H4 (cell line): ENCODE results near the gene FBXO17. TPM values are rescaled to one million over a fixed set of nuclear protein-coding genes. Genes with fewer than 3 reads are reported as not detected.

Experiments used
- DNase-seq: peaks from one replicate; pipeline ENCODE4 v3.0.0-alpha.2; 2015; ENCODE audit warnings: low spot score
- total RNA-seq: library from RNA; depleted of rRNA; stranded (reverse); fragments of >200 nt; shearing (Covaris generic); gene quantifications from 2 replicates; pipeline ENCODE4 v1.2.3, GENCODE V29; 2014

FBXO17 gene
- total RNA-seq, 1 experiment from 2014 or later = 35.6 TPM

DNA sequence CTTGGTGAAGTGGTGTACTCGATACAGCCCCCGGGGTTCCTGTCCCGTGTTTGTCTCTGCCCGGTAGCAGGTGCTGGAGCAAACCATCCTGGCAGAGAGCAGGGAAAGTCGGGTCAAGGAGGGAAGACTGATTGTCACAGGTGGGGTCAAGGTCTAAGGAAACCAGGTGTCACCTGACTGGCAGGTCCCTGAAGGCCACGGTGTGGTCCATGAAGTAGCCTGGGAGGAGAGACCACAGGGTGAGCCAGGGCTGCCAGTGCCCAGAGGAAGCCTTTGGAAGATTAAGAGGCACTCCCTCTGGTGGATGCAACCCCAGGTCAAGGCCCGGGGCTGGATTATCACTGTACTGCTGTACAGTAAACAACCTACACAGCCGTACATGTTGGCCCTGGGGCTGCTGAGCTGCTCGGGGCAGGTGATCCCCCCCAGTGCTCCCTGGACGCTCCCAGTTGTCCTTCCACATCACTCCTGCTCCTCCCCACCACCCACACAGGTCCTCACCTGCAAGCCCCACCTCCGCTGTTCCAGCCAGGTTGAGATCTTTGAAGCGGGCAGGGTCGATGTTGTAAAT, 57.5 kb downstream of the FBXO17 start:
- DNase-seq = no peak

DNA sequence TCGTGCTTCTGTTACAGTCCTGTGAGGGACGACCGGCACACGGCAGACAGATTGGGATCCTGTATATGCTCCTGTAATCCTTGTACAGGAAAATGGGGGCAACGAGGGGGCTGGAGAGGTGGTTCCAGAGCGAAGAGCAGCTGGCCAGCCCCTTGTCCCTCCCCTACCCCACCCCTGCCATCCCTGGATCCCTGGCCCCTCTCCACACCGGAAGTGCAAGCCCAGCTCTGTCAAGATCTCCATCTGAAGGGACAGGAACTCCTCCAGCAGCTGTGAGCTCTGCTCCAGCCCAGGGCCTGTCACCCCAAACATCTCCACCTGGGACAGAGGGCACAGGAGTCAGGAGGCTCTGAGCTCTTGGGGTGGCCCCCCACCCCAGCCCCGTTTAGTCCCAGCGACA, 58.0 kb downstream of the FBXO17 start:
- no peak for DNase-seq

DNA sequence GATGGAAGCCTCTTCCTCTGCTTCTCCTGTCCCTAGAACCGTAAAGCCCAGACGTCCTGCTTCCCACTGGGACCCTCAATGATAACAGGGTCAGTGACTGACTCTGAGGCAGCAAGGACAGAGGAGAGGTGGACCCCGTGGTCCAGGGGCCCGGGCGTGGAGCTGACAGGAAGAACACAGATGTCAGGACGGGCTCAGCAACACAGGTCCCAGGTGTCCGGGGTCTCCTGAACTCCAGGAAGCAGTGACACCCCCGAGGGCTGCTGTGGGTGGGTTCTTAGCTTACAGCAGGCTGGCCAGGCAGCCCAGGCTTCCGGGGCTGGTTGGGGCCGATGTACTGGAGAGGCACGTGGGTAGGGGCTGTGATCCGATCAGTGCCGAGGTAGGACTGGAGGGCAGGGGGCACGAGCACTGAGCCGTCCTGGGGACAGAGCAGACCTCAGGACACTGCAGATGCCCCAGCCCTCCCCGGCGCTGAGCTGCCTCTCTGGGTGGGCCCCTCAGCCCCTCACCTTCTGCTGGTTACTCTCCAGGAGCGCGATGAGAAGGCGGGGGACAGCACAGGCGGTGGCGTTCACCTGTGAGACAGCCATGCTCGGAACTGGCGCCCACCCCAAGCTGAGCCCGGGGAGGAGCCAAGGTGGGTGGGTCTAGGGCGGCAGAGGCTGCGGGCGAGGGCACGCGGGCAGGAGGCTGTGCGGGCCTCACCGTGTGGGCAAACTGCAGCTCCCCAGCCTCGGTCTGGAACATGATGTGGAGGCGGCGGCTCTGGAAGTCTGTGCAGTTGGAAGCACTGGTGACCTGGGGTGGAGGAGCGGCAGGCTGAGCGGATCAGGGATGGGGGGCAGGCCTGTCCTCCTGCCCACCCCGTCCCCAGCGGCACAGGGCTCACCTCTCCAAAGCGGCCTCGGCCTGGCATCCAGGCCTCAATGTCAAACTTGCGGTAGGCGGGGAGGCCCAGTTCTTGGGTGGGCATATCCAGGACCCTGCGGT, 59.9 kb downstream of the FBXO17 start:
- DNase-seq = no peak

DNA sequence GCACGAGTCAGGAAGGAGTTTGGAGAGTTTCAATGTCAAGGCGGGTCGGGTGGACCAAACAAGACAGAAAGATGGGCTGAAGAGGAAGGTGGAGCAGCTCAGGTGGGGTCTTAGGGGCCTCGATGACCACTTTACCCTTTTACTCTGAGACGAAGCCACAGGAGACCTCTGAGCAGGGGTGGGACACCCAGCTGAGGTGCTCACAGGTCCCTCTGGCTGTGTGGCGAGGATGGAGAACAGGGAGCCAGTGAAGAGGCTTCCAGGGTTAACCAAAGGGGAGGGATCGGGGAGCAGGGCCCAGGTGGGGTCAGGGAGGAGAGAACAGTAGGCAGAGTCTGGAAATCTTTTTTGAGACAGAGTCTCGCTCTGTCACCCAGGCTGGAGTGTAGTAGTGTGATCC, 61.6 kb downstream of the FBXO17 start:
- DNase-seq = no peak

DNA sequence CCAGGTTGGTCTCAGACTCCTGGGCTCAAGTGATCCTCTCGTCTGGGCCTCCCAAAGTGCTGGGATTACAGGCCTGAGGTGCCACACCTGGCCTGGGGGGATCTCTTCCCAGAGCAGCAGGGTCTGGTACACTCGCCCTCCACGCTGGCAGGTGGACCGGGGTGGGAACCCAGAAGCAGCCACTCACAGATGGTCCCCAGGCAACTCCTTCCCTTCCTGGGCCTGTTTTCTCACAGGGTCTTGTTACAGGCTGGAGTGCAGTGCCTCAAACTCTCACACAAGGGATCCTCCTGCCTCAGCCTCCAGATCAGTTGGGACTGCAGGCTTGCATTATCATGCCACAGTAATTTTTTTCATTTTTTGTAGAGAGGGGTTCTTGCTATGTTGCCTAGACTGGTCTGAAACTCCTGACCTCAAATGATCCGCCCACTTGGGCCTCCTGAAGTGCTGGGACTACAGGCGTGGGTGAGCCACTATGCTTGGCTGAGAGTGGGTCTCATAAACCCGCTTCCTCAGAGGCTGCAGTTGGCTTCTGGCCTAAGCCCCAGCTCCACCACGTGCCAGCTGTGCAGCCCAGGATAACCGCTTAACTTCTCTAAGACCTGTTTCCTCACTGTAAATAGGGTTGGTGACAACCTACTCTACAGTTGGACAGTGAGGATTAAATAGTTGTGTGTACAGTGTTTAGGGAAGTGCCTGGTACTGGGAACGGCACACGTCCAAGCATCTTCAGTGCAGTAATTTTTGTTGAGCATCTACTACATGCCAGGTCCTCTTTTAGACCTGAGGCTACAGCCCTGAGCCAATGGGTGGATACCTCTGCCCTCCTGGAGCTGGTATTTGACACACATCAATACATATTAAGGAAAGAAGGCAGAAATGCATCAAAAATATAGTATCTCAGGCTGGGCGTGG, 62.7 kb downstream of the FBXO17 start:
- DNase-seq = no peak

DNA sequence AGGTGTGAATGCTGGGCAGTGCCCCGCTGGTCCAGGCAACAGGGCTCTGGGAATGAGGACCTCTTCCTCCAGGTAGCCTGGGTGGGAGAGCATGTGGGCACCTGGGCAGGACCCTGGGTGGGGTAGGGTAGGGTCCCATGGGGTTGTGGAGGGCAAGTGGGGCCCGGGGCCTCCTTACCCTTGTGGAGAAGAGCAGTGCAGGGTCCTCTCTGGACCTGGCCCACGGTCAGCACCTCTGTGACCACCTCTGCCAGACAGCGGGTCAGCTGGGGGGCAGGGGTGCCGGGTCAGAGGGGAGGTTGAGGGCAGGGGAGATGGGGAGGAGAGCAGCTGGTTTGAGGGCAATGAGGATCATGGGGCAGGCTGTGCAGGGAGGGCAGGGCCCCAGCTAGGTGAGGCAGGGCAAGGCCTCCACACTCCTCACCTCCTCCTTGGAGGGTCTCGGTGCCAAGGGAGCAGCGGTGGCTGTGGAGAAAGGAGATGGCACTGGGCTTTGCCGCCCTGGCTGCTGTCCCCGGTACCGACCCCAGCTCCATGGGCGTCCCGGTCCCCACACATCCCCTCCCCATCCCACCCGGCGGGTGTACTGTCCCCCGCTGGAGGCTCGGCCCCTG, 64.0 kb downstream of the FBXO17 start:
- DNase-seq = no peak

DNA sequence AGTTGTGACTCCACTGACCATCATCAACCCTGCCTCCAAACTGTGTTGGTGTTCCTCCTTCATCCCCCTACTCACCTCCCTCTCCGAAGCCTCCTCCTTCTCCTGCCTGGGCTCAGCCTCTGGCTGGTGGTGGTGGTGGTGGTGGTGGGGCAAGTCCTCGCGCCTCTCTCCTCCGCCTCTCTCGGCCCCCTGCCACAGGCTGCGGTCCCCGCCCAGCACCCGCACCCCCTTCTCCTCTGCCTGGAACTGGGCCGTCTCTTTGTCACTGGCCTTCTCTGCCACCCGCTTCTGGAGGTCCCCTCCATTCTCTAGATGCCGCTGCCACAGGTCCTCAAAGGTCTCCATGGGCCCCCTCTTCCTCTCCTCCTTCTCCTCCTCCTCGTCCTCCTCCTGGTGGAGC, 65.1 kb downstream of the FBXO17 start:
- no peak for DNase-seq

DNA sequence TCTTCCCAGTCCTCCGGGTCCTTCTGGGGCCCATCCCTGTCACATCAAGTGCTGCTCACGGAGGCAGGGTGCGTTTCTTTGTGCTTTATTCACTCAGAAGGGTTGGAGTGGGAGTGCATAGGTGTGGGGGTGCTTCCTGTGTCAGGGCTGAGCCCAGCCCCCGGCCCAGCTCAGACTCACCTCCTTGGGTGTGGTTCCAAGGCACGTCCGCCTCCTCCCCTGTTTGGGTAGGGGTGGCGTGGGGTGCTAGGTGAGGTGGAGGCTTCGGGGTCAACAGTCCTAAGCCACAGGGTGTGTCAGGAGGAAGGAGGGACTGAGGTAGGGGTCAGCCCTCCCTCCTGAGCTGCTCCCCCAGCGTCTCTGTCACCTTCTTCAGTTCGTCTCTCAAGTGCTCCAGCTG, 66.6 kb downstream of the FBXO17 start:
- DNase-seq = no peak

DNA sequence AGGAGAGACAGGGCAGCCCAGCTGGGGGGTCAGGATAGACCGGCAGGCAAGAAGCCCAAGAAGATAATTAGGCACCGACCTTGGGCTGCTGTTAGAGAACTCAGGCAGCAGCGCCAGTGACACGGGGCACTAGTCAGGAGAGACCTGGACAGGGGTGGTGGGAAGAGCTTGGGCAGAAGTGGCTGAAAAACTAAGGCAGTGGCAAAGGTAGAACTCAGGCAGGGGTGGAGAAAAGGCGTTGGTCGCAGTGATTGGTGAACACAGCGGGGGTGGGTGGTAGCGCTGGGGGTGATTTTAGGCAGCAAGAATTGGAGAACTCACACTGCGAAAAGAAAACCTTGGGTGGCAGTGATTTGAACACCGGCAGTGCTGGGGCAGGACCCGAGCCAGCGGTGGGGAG, 67.9 kb downstream of the FBXO17 start:
- no peak for DNase-seq

DNA sequence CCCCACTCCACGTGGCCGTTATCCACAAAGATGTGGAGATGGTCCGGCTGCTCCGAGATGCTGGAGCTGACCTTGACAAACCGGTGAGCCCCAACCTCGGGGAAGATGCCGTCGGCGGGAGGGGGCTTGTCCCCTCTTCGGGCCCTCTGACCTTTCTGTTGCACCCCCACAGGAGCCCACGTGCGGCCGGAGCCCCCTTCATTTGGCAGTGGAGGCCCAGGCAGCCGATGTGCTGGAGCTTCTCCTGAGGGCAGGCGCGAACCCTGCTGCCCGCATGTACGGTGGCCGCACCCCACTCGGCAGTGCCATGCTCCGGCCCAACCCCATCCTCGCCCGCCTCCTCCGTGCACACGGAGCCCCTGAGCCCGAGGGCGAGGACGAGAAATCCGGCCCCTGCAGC, 68.3 kb downstream of the FBXO17 start:
- DNase-seq = no peak

DNA sequence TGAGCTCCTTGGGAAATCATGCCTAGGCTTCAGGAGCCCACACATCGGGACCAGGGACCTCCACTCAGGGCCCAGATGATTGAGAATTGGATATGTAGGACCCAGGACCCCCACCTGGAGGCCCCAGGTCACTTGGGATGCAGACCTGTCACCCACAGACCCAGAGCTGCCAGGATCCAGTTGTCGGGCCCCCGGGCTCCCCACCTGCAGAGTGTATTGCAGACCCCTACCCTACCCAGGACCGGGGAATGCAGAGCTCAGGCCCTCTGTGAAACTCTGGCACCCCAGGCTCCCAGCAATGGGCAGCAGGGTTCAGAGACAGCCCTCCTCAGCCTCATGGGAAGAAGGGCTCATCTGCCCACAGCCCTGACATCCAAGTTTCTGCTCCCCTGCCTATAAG, 69.9 kb downstream of the FBXO17 start:
- DNase-seq = no peak

DNA sequence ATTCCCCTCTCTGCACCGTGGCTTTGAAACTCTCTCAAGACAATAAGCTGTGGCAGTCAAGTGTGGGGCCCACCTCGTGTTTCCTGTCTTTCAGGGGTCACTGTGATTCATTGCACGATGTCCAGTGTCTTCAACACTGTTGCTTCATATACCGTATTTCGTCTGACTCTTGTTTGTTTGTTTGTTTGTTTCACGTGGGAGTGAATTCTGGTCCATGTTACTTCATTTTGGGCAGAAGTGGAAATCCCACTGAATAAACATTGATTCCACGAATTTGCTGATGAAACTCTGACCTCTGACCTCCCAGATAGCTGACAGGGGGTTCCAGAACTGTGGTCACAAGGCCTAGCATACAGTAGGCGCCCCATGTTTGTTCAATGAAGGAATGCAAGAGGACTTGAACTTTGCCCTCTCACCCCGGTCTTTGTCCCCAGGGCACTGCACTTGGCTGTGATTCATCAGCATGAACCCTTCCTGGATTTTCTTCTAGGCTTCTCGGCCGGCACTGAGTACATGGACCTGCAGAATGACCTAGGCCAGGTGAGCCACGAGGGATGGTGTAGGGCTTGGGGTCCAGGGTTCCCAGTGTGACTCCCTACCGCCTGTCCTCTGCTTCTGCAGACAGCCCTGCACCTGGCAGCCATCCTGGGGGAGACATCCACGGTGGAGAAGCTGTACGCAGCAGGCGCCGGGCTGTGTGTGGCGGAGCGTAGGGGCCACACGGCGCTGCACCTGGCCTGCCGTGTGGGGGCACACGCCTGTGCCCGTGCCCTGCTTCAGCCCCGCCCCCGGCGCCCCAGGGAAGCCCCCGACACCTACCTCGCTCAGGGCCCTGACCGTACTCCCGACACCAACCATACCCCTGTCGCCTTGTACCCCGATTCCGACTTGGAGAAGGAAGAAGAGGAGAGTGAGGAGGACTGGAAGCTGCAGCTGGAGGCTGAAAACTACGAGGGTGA, 70.7 kb downstream of the FBXO17 start:
- DNase-seq = no peak

DNA sequence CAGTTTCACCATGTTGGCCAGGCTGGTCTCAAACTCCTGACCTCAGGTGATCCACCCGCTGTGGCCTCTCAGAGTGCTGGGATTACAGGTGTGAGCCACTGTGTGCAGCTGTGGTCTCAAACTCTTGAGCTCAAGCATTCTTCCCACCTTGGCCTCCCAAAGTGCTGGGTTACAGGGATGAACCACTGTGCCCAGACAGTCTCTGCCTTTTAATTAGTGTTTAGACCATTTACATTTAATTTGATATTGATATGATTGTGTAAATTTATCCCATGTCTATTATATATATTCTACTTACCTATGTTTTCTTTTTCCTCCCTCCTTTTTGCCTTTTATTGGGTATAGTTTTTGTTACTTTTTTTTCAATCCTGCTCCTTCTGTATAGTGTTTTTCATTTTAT, 73.9 kb downstream of the FBXO17 start:
- no peak for DNase-seq

DNA sequence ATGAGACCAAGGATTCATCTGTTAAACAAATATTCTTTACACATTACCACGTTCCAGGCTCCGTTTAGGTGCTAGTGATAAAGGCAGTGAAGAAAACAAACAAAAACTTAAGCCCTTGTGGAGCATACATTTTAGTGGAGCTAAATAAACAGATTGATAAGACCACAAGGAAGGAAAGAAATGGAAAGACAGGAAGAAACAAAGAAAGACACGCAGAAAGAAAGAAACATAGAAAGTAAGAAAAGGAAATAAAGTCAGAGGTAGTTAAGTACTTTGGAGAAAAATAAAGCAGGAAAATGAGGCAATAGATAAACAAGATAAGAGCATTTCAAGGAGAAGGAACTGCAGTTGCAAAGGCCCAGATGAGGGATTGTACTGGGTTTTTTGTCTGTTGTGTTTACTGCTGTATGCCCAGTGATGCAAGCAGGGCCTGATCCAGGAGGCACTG, 74.8 kb downstream of the FBXO17 start:
- no peak for DNase-seq

DNA sequence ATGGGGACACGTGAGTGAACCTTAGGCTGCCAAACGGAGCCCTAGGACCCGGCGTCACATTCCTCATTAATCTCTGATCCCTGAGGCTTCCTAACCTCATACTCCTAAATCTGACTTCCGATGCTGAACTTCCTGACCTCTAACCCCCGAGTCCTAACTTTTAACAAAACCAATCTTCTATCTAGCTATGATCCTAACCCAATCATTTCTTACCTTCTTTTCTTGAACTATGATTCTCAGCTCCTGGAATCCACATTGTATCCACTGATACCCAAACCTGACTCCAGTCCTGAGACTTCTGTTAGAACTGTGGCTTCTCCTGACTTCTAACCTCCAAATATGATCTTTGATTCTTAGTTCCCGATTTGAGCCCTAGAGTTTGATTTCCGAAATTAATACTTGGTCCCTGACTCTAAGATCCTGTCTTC, 75.3 kb downstream of the FBXO17 start:
- DNase-seq = no peak

DNA sequence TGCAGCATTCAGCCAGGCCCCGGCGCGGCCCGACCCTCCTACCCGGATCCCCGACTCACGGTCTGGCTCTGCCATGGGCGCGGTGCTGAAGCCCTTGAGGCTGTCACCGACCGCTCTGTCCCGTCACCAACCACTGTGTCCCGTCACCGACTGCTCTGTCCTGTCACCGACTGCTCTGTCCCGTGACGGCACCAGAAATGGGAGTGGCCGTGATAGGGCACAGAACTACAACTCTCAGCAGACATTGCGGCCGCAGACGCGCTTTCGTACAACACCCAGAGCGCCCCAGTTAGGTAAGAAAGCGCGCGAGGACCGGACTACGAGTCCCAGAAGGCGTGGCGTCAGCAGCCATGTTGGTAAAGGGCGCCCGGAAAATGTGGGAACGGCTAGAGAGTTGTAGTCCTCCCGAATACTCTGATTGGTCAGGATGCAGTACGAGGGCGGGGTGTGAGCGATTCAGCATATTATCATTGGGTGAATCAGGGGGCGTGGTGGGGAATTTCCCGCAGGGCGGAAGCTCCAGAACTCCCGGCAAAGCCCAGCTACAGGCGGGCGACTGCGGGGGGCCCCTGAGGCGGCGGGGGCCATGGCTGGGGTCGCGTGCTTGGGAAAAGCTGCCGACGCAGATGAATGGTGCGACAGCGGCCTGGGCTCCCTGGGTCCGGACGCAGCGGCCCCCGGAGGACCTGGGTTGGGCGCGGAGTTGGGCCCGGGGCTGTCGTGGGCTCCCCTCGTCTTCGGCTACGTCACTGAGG, 75.9 kb downstream of the FBXO17 start, which contains the start of the genes NFKBIB and SIRT2:
Gene NFKBIB, plus strand, starts transcription at position 523 of the 755 bp plus-strand sequence. Its CDS starts 64 bp downstream, at position 587.
Gene SIRT2, minus strand, starts transcription at position 172 of the 755 bp plus-strand sequence. Its CDS starts 97 bp downstream, at position 75.
- DNase-seq = peak; percentile 100

DNA sequence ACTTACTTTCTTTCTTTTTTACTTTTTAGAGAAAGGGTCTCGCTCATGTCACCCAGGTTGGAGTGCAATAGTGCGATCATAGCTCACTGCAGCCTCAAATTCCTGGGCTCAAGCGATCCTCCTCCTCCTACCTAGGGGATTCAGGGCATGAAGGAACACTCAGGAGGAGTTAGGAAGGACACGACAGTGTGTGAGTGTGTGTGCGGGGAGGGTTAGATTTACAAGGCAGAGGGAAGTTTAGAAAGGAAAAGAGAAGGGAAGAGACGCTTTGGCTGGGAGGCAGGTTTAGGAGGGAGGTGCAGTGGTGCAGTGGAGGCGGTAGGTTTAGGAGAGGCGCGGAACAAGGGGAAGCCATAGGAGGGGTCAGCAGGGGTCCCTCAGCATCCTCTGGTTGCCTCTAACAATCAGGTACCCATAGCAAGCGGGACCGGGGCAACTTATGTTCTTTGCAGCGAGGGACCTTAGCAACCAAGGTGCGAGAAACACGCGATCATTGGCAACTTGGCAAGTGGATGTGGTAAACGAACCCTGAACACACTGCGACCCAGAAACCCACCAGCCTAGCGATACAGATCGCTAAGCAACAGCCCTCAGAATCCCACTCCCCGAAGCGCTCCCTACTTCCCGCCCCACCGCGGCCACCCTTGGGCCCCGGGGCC, 76.6 kb downstream of the FBXO17 start:
- no peak for DNase-seq

DNA sequence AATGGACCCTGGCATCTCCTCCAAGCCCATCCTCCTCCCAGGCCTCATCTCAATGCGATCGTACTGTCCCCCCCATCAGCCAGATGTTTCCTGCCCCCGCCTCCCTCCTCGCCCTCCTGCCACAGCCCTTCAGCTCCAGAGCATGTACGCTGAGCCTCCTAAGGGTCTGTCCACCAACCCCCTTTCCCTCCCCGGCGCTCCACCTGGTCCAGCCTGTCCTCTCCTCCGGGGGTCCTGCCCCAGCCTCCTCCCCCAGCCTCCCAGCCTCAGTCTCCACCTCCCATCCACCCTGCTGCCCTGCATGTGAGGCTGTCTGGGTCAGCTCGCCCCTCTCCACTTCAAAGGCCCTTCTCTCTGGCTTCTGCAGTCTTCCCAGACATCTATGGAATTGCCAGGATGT, 80.6 kb downstream of the FBXO17 start:
- no peak for DNase-seq

DNA sequence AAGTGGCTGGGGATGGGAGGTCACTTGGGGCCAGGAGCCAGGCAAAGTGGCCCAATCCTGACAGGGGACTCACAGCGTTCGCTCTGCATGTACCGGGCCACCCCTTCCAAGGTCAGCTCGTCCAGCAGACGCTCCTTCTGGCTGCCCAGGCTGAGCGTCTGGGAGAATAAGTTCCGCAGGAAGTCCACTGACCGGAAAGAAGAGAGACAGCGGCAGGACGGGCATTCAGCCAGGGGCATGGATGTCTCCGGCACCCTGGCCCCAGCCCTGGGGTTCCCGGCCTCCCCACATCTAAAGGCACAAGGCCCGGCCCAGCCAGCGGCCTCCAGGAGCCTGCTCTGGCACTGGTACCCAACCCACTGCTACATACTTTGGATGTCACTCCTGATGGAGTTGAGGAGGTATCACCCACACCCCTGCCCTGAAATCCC, 82.2 kb downstream of the FBXO17 start:
- DNase-seq = no peak
